Neural progenitor cell (in vitro differentiated cells): Measurements from ENCODE around the gene OPN1SW.

Experiments used
- EZH2 ChIP-seq: fragments of 200-600 bp; sonication (generic); IDR thresholded peaks from 2 replicates; pipeline ENCODE4 v1.6.1; 2017; ENCODE audit warnings: antibody characterized with exemption, mild to moderate bottlenecking, moderate library complexity
- EZH2phosphoT487 ChIP-seq: fragments of 200-600 bp; sonication (generic); IDR thresholded peaks from 2 replicates; pipeline ENCODE4 v1.6.1; 2017; ENCODE audit warnings: antibody characterized with exemption
- TF ChIP-seq, protein P1 (sequence below): fragments of 200-600 bp; sonication (generic); IDR thresholded peaks from 2 replicates; pipeline ENCODE4 v1.5.1; 2017; ENCODE audit warnings: antibody characterized with exemption, mild to moderate bottlenecking

DNA sequence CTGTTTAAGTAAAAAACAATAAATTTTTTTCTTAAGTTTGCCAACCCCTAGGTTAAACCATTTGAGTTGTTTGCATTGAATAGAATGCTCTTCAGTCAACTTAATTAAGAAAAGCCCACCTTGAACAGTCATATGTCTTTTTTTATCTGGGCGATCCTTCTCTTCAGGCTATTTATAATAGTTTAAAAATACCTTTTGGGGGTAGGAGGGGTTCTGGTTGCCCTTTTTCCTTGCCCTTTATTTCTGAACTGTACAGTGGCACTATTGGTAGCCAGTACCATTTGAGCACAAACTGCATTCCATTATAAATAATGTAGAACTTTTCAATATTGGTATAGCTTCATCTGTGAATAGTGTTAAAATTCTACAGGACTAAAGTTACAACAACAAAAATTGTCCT is 23.3 kb downstream of the OPN1SW start:
- TF ChIP-seq, protein P1, sequence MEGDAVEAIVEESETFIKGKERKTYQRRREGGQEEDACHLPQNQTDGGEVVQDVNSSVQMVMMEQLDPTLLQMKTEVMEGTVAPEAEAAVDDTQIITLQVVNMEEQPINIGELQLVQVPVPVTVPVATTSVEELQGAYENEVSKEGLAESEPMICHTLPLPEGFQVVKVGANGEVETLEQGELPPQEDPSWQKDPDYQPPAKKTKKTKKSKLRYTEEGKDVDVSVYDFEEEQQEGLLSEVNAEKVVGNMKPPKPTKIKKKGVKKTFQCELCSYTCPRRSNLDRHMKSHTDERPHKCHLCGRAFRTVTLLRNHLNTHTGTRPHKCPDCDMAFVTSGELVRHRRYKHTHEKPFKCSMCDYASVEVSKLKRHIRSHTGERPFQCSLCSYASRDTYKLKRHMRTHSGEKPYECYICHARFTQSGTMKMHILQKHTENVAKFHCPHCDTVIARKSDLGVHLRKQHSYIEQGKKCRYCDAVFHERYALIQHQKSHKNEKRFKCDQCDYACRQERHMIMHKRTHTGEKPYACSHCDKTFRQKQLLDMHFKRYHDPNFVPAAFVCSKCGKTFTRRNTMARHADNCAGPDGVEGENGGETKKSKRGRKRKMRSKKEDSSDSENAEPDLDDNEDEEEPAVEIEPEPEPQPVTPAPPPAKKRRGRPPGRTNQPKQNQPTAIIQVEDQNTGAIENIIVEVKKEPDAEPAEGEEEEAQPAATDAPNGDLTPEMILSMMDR, result no peak
- TF ChIP-seq EZH2 (no peak), EZH2phosphoT487 (no peak)
